Measurements from ENCODE around the gene TSC22D3.

DNA sequence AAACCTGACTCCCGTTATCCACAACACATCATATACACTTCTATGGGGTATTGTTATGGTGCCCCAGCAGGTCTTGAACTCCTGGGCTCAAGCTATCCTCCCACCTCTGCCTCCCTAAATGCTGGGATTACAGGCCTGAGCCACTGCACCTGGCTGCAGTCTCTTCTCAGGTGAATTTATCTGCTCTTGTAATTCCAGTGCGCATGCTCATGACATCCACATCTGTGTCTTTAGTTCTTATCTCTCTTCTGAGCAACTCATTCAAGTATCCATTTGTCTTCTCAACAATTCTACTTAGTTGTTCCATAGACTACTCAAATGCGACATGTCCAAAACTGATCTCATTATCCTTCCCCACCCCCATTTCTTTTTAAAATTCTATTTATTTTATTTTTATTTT, 29.6 kb upstream of the TSC22D3 start:
- TF ChIP-seq EZH2 (IDR thresholded peaks at IDR 0.05; ENCODE audit: insufficient read depth, poor library complexity, severe bottlenecking), result no peak
- TF ChIP-seq EZH2phosphoT487 (IDR thresholded peaks at IDR 0.05; ENCODE audit: insufficient read depth, low read depth), result no peak
